ENCODE measurements around the gene F11R. TPM values are rescaled to one million over a fixed set of nuclear protein-coding genes. Genes with fewer than 3 reads are reported as not detected.
A peak's percentile ranks its signal among the peaks of the same experiment; 100 is the strongest.
"Not testable (repeated sequence)": the region's sequence is repeated elsewhere in the genome, so short reads cannot be mapped to it uniquely, and the experiment has no call there.

The F11R gene
- polyA plus RNA-seq (2013, experiment 1 of 2) = 118 TPM
- 90.7 TPM for polyA plus RNA-seq (2013, experiment 2 of 2)

- peaks cover 11% of the 10 kb centered on the region for H3K4me1 ChIP-seq (ENCODE audit: control insufficient read depth, insufficient read depth, low read length, poor library complexity, severe bottlenecking)
- no peaks in the 10 kb centered on the region for H3K9me3 ChIP-seq (ENCODE audit: control insufficient read depth, low read length)
- WGBS, 2 experiments (ENCODE audit: insufficient coverage in 2 of 2) = 0% methylated on average over 21 to 27 of the region's 36 CpGs
- peak within 1 kb of the TSS; percentile 26 for H3K27ac ChIP-seq (ENCODE audit: low read depth, low read length, severe bottlenecking)
- no peaks in the 10 kb centered on the region for H3K36me3 ChIP-seq (ENCODE audit: control insufficient read depth, insufficient read depth, low read length)
- peak within 1 kb of the TSS; percentile 67 for H3K4me3 ChIP-seq (ENCODE audit: extremely low read depth, insufficient read depth, low read length, poor library complexity, severe bottlenecking)
Observed at GRCh38 chr1:161020509-161021164, at the start of gene F11R. Gene F11R, minus strand, starts transcription at chr1:161021152. Its CDS starts 79 bp downstream, at chr1:161021073.

DNA sequence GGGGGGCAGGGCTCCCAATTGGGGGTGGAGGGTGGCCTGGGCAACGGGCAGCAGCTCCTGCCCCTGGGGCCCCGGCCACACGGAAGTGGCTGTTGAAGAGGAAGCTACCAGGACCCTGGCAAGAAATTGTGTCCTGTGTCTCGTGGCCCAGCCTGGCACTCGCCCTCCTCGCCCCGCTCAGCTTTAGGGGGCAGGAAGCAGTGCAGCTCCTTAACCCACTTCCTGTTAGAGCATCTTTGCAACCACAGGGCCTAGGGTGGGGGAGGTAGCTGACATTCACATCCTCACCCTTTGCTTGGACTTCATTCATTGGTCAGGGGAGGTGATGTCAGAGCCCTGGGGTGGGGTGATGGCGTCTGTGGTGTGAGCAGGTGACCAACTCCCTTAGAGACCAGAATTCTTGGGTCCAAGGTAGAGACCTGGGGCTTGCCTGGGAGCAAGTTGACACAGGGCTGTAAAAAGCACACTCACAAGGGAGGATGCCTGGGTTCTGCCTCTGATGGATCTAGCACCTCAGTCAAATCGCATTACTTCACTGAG lies 48.8 kb upstream of the F11R start, which contains the start of gene ARHGAP30:
Gene ARHGAP30 (minus strand): TSS at position 161 of the 540 bp plus-strand sequence. CDS start 267 bp downstream, outside the sequence.
- WGBS, 2 experiments (ENCODE audit: insufficient coverage in 2 of 2) = 94 to 100% methylated on average over 7 of the region's 9 CpGs
- H3K9me3 ChIP-seq (ENCODE audit: control insufficient read depth, low read length) = no peaks in the 10 kb centered on the region
- H3K4me1 ChIP-seq (ENCODE audit: control insufficient read depth, insufficient read depth, low read length, poor library complexity, severe bottlenecking) = no peaks in the 10 kb centered on the region
- no peaks in the 10 kb centered on the region for H3K36me3 ChIP-seq (ENCODE audit: control insufficient read depth, insufficient read depth, low read length)
- H3K27ac ChIP-seq (ENCODE audit: low read depth, low read length, severe bottlenecking) = no peak within 1 kb of the TSS
- H3K4me3 ChIP-seq (ENCODE audit: extremely low read depth, insufficient read depth, low read length, poor library complexity, severe bottlenecking) = no peak within 1 kb of the TSS

- Histone ChIP-seq H3K4me1 (ENCODE audit: control insufficient read depth, insufficient read depth, low read length, poor library complexity, severe bottlenecking) (no peaks in the 10 kb centered on the region), H3K27ac (ENCODE audit: low read depth, low read length, severe bottlenecking) (no peak overlapping the region), H3K36me3 (ENCODE audit: control insufficient read depth, insufficient read depth, low read length) (no peaks in the 10 kb centered on the region), H3K4me3 (ENCODE audit: extremely low read depth, insufficient read depth, low read length, poor library complexity, severe bottlenecking) (no peak overlapping the region), H3K9me3 (ENCODE audit: control insufficient read depth, low read length) (no peaks in the 10 kb centered on the region)
- WGBS, 2 experiments (ENCODE audit: insufficient coverage in 2 of 2) = 93 to 100% methylated on average over 8 of the region's 9 CpGs
Observed at GRCh38 chr1:161069241-161069640, 48.3 kb upstream of the F11R start.

- no peak overlapping the region for H3K27ac ChIP-seq (ENCODE audit: low read depth, low read length, severe bottlenecking)
- 92 to 98% methylated on average over 5 to 6 of the region's 10 CpGs for WGBS, 2 experiments (ENCODE audit: insufficient coverage in 2 of 2)
- H3K4me1 ChIP-seq (ENCODE audit: control insufficient read depth, insufficient read depth, low read length, poor library complexity, severe bottlenecking) = no peaks in the 10 kb centered on the region
- no peaks in the 10 kb centered on the region for H3K36me3 ChIP-seq (ENCODE audit: control insufficient read depth, insufficient read depth, low read length)
- H3K9me3 ChIP-seq (ENCODE audit: control insufficient read depth, low read length) = no peaks in the 10 kb centered on the region
- H3K4me3 ChIP-seq (ENCODE audit: extremely low read depth, insufficient read depth, low read length, poor library complexity, severe bottlenecking) = no peak overlapping the region
Observed at GRCh38 chr1:161068306-161069234, 47.6 kb upstream of the F11R start.

- H3K4me3 ChIP-seq (ENCODE audit: extremely low read depth, insufficient read depth, low read length, poor library complexity, severe bottlenecking) = no peak overlapping the region
- WGBS, 2 experiments (ENCODE audit: insufficient coverage in 2 of 2) = 85 to 100% methylated on average over 1 to 3 of the region's 3 CpGs
- no peaks in the 10 kb centered on the region for H3K4me1 ChIP-seq (ENCODE audit: control insufficient read depth, insufficient read depth, low read length, poor library complexity, severe bottlenecking)
- H3K27ac ChIP-seq (ENCODE audit: low read depth, low read length, severe bottlenecking) = no peak overlapping the region
- H3K9me3 ChIP-seq (ENCODE audit: control insufficient read depth, low read length) = no peaks in the 10 kb centered on the region
- H3K36me3 ChIP-seq (ENCODE audit: control insufficient read depth, insufficient read depth, low read length) = no peaks in the 10 kb centered on the region
Observed at GRCh38 chr1:161066694-161067093, 45.7 kb upstream of the F11R start.

DNA sequence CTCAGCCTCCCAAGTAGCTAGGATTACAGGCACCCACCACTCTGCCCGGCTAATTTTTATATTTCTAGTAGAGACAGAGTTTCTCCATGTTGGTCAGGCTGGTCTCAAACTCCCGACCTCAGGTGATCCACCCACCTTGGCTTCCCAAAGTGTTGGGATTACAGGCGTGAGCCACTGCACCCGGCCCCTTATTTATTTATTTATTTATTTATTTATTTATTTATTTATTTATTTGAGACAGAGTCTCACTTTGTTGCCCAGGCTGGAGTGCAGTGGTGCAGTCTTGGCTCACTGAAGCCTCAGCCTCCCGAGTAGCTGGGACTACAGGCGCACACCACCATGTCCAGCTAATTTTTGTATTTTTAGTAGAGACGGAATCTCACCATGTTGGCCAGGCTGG lies 44.7 kb upstream of the F11R start:
- H3K36me3 ChIP-seq (ENCODE audit: control insufficient read depth, insufficient read depth, low read length); H3K9me3 ChIP-seq (ENCODE audit: control insufficient read depth, low read length); H3K27ac ChIP-seq (ENCODE audit: low read depth, low read length, severe bottlenecking); H3K4me3 ChIP-seq (ENCODE audit: extremely low read depth, insufficient read depth, low read length, poor library complexity, severe bottlenecking); H3K4me1 ChIP-seq (ENCODE audit: control insufficient read depth, insufficient read depth, low read length, poor library complexity, severe bottlenecking): not testable (repeated sequence)
- WGBS, 2 experiments (ENCODE audit: insufficient coverage in 2 of 2) = 97 to 98% methylated on average over 5 of the region's 7 CpGs

DNA sequence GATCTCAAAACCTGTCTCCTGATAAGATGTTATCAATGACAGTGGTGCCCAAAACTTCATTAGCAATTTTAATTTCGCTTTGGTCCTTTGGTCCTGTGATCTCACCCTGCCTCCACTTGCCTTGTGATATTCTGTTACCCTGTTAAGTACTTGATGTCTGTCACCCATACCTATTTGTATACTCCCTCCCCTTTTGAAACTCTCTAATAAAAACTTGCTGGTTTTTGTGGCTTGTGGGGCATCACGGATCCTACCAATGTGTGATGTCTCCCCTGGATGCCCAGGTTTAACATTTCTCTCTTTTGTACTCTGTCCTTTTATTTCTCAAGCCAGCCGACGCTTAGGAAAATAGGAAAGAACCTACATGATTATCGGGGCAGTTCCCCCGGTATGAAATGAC lies 43.0 kb upstream of the F11R start:
- 43 to 50% methylated on average over 2 to 3 of the region's 6 CpGs for WGBS, 2 experiments (ENCODE audit: insufficient coverage in 2 of 2)
- not testable (repeated sequence) for H3K4me3 ChIP-seq (ENCODE audit: extremely low read depth, insufficient read depth, low read length, poor library complexity, severe bottlenecking); H3K36me3 ChIP-seq (ENCODE audit: control insufficient read depth, insufficient read depth, low read length)

DNA sequence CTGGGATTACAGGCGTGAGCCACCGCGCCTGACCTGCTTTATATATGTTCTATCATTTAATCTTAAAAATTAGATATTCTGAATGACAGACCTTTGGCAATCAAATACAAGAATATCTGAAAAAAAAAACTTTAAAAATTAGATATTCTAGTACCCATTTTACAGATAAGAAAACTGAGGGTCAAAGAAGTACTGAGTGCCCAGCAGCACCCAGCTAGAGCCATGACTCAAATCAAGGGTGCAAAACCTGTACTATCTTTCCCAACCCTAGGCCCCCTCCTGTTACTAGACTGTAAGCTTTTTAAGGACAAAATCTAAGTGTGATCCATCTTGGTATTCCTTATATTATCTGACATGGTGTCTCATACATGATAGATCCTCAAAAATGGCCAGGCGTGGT lies 40.5 kb upstream of the F11R start:
- no peaks in the 10 kb centered on the region for H3K9me3 ChIP-seq (ENCODE audit: control insufficient read depth, low read length)
- WGBS, 2 experiments (ENCODE audit: insufficient coverage in 2 of 2) = 86 to 100% methylated on average over 1 of the region's 4 CpGs
- H3K27ac ChIP-seq (ENCODE audit: low read depth, low read length, severe bottlenecking) = no peak overlapping the region
- H3K36me3 ChIP-seq (ENCODE audit: control insufficient read depth, insufficient read depth, low read length) = no peaks in the 10 kb centered on the region
- H3K4me3 ChIP-seq (ENCODE audit: extremely low read depth, insufficient read depth, low read length, poor library complexity, severe bottlenecking) = no peak overlapping the region
- no peaks in the 10 kb centered on the region for H3K4me1 ChIP-seq (ENCODE audit: control insufficient read depth, insufficient read depth, low read length, poor library complexity, severe bottlenecking)

More for the DNA sequence above, 43.0 kb upstream of the F11R start:
- H3K9me3 ChIP-seq (ENCODE audit: control insufficient read depth, low read length); H3K27ac ChIP-seq (ENCODE audit: low read depth, low read length, severe bottlenecking); H3K4me1 ChIP-seq (ENCODE audit: control insufficient read depth, insufficient read depth, low read length, poor library complexity, severe bottlenecking): not testable (repeated sequence)

DNA sequence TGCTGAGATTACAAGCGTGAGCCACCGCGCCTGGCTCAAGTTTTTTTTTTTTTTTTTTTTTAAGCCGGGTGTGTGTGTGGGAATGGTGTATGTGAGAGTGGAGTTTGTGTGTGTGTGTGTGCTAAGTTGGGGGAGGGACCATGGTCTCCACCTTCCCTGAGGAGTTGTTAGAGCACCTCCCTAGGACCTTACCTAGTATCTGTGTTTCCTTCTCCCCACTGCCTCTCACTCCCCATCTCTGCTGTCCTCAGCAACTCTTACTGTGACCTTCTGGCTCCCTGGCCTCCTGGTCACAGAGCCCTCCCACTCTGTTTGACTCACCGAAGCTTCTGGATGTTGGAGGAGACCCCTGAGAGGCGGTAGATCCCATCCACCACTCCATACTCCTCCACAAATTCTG lies 38.3 kb upstream of the F11R start:
- H3K4me1 ChIP-seq (ENCODE audit: control insufficient read depth, insufficient read depth, low read length, poor library complexity, severe bottlenecking) = no peaks in the 10 kb centered on the region
- H3K4me3 ChIP-seq (ENCODE audit: extremely low read depth, insufficient read depth, low read length, poor library complexity, severe bottlenecking) = no peak overlapping the region
- no peaks in the 10 kb centered on the region for H3K36me3 ChIP-seq (ENCODE audit: control insufficient read depth, insufficient read depth, low read length)
- 85 to 100% methylated on average over 1 to 5 of the region's 6 CpGs for WGBS, 2 experiments (ENCODE audit: insufficient coverage in 2 of 2)
- no peaks in the 10 kb centered on the region for H3K9me3 ChIP-seq (ENCODE audit: control insufficient read depth, low read length)
- no peak overlapping the region for H3K27ac ChIP-seq (ENCODE audit: low read depth, low read length, severe bottlenecking)

DNA sequence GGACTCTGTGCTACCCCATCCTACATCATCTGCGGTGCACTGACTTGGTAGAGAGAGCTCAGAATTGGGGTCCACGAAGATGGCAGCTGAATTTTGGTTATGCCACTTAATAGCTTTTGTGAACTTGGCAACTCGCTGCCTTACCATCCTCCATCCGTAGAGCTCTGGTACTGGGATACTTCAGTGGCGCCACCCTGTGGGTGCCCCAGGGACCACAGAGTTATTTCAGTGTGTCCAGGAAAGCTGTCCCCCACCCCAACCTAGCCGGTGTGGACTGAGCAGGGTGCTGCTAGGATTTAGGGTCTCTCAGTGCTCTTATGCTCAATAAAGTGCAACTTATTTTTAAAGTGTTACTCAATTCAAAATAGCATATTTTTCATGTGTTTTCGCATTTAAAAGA lies 33.9 kb upstream of the F11R start:
- Histone ChIP-seq H3K36me3 (ENCODE audit: control insufficient read depth, insufficient read depth, low read length) (no peaks in the 10 kb centered on the region), H3K4me1 (ENCODE audit: control insufficient read depth, insufficient read depth, low read length, poor library complexity, severe bottlenecking) (no peaks in the 10 kb centered on the region), H3K27ac (ENCODE audit: low read depth, low read length, severe bottlenecking) (no peak overlapping the region), H3K4me3 (ENCODE audit: extremely low read depth, insufficient read depth, low read length, poor library complexity, severe bottlenecking) (no peak overlapping the region), H3K9me3 (ENCODE audit: control insufficient read depth, low read length) (peaks cover 2% of the 10 kb centered on the region)
- 95 to 100% methylated on average over 4 to 5 of the region's 7 CpGs for WGBS, 2 experiments (ENCODE audit: insufficient coverage in 2 of 2)
